ENCODE data around the gene ZNF608. TPM values are rescaled to one million over a fixed set of nuclear protein-coding genes. Genes with fewer than 3 reads are reported as not detected.

The ZNF608 gene
- total and polyA plus RNA-seq, 2 experiments from 2014 or later, result 20.5 to 42.4 TPM

- TF ChIP-seq ZNF462 (CRISPR knock-in tag; IDR thresholded peaks at IDR 0.05) (no peak), EZH2 (IDR thresholded peaks at IDR 0.05; ENCODE audit: low read depth, unreplicated experiment) (no peak), JUNB (IDR thresholded peaks at IDR 0.05; ENCODE audit: unreplicated experiment) (no peak), CREB1 (CRISPR knock-in tag; IDR thresholded peaks at IDR 0.05; ENCODE audit: low read depth) (no peak), NANOG (IDR thresholded peaks at IDR 0.05; ENCODE audit: borderline replicate concordance) (no peak), EZH2phosphoT487 (IDR thresholded peaks at IDR 0.05; ENCODE audit: unreplicated experiment) (no peak), ZNF114 (CRISPR knock-in tag; IDR thresholded peaks at IDR 0.05) (no peak), ETS1 (IDR thresholded peaks at IDR 0.05) (no peak), STAT1 (IDR thresholded peaks at IDR 0.05; ENCODE audit: unreplicated experiment) (no peak), CTCF (conservative IDR thresholded peaks at IDR 0.05; ENCODE audit: low read depth in 2 of 2) (no peak)
Observed at GRCh38 chr5:124712731-124713305, 33.6 kb downstream of the ZNF608 start (continued).

Data from GM23338 (cell line).